ENCODE results near the gene NR2F6. TPM values are rescaled to one million over a fixed set of nuclear protein-coding genes. Genes with fewer than 3 reads are reported as not detected.

NR2F6 gene
- total and polyA plus RNA-seq, 2 of the 4 experiments (the other 2 are of a cell fraction): 8.4 to 20.5 TPM

GRCh38 chr19:17219286-17219685 lies 26.4 kb downstream of the NR2F6 start:
- in situ Hi-C loops (cut with MboI; ENCODE audit: low sequenced_read_pairs): no loop called here
- no peak overlapping the region for H3K27ac ChIP-seq (ENCODE audit: insufficient read depth, low read length)
- H3K9me3 ChIP-seq (ENCODE audit: control insufficient read depth, insufficient read depth, low read length): no peaks in the 10 kb centered on the region
- no peak overlapping the region for H4K91ac ChIP-seq (ENCODE audit: insufficient read depth, low read depth, low read length)
- H3K27me3 ChIP-seq (ENCODE audit: control insufficient read depth, insufficient read depth, low read length): no peaks in the 10 kb centered on the region
- no peak overlapping the region for H4K8ac ChIP-seq (ENCODE audit: low read depth in 2 of 2, low read length in 2 of 2)
- no peak overlapping the region for H3K56ac ChIP-seq (ENCODE audit: extremely low read depth, insufficient read depth, low read length)
- H3K18ac ChIP-seq (ENCODE audit: low read depth, low read length): no peak overlapping the region
- 100% methylated on average over 2 of the region's 8 CpGs; no CpG with 5 or more reads in 1 of the 2 experiments for WGBS, 2 experiments (ENCODE audit: extremely low coverage in 2 of 2, insufficient read length in 1 of 2)
- H2BK5ac ChIP-seq (ENCODE audit: low read depth, low read length, poor library complexity, severe bottlenecking): no peak overlapping the region
- no peak overlapping the region for H3K4me2 ChIP-seq (ENCODE audit: low read depth, low read length)
- H2AK9ac ChIP-seq (replicated peaks; ENCODE audit: low read depth, low read length, poor library complexity): peak overlapping the region; percentile 23
- H3K36me3 ChIP-seq (ENCODE audit: control insufficient read depth, insufficient read depth, low read length): peaks cover 24% of the 10 kb centered on the region
- H3K23ac ChIP-seq (ENCODE audit: low read depth, low read length): no peak overlapping the region
- POLR2A ChIA-PET (ENCODE audit: unreplicated experiment): no interaction called here
- TF ChIP-seq NFE2L2 (IDR thresholded peaks at IDR 0.05; ENCODE audit: low read depth, low read length) (no peak), MAFK (IDR thresholded peaks at IDR 0.05; ENCODE audit: low read depth, low read length) (no peak), CTCF (conservative IDR thresholded peaks at IDR 0.05; ENCODE audit: low read depth, low read length) (no peak), ELK1 (IDR thresholded peaks at IDR 0.05; ENCODE audit: borderline replicate concordance, low read depth, low read length) (no peak), CHD1 (IDR thresholded peaks at IDR 0.05; ENCODE audit: low read depth, low read length) (no peak), RAD21 (IDR thresholded peaks at IDR 0.05; ENCODE audit: low read length) (no peak), BHLHE40 (IDR thresholded peaks at IDR 0.05; ENCODE audit: low read depth, low read length) (no peak), USF2 (IDR thresholded peaks at IDR 0.05; ENCODE audit: low read depth, low read length) (no peak), POLR2A (IDR thresholded peaks at IDR 0.05; ENCODE audit: low read depth, low read length) (no peak), RFX5 (IDR thresholded peaks at IDR 0.05; ENCODE audit: low read depth, low read length) (no peak), FOS (IDR thresholded peaks at IDR 0.05; ENCODE audit: low read depth, low read length) (no peak), SMC3 (IDR thresholded peaks at IDR 0.05; ENCODE audit: low read depth, low read length) (no peak), RCOR1 (IDR thresholded peaks at IDR 0.05; ENCODE audit: insufficient replicate concordance, low read length) (no peak), MXI1 (IDR thresholded peaks at IDR 0.05; ENCODE audit: borderline replicate concordance, low read depth, low read length) (no peak), MAZ (IDR thresholded peaks at IDR 0.05; ENCODE audit: borderline replicate concordance, low read depth, low read length) (no peak), CEBPB (IDR thresholded peaks at IDR 0.05; ENCODE audit: low read depth, low read length) (no peak)
- peaks cover 14% of the 10 kb centered on the region for H3K4me1 ChIP-seq (ENCODE audit: control insufficient read depth, insufficient read depth, low read length)
- no peak overlapping the region for H2AFZ ChIP-seq (replicated peaks; ENCODE audit: low read length, poor library complexity)
- intact Hi-C loops (cut with micrococcal nuclease): no loop called here
- dilution Hi-C loops (cut with HindIII; ENCODE audit: low sequenced_read_pairs, unreplicated experiment): no loop called here
- H2BK15ac ChIP-seq (ENCODE audit: low read depth, low read length): no peak overlapping the region
- no peak overlapping the region for H3K4ac ChIP-seq (ENCODE audit: low read depth, low read length)
- no peak overlapping the region for H3K9ac ChIP-seq (ENCODE audit: low read depth, low read length)
- no peak overlapping the region for H3K4me3 ChIP-seq (ENCODE audit: insufficient read depth, low read depth, low read length)
- H4K20me1 ChIP-seq (ENCODE audit: insufficient read depth, low read length): no peaks in the 10 kb centered on the region
- no peak overlapping the region for H2AK5ac ChIP-seq (ENCODE audit: low read depth, low read length)
- no peak overlapping the region for H4K5ac ChIP-seq (ENCODE audit: low read depth, low read length)
- BruUV-seq (replicated peaks): no TSS peak
- H3K9me1 ChIP-seq (ENCODE audit: insufficient read depth, low read length): peaks cover 13% of the 10 kb centered on the region
- H3K79me1 ChIP-seq (ENCODE audit: low read depth in 1 of 2, low read length in 2 of 2): peaks cover 14 to 18% of the 10 kb centered on the region in 2 experiments; a peak in 3 of 4 replicates
- H2BK120ac ChIP-seq (ENCODE audit: low read depth, low read length): no peak overlapping the region
- ATAC-seq (ENCODE audit: low read depth) (no peak), DNase-seq (no peak)
- H2BK20ac ChIP-seq (ENCODE audit: low read depth, low read length): no peak overlapping the region
- H3K14ac ChIP-seq (replicated peaks; ENCODE audit: low read depth, low read length): no peak overlapping the region
- CTCF ChIA-PET: no interaction called here

Data from IMR-90 (cell line).